ENCODE results near the gene TBX10. TPM values are rescaled to one million over a fixed set of nuclear protein-coding genes. Genes with fewer than 3 reads are reported as not detected.
"Not testable (repeated sequence)": the region's sequence is repeated elsewhere in the genome, so short reads cannot be mapped to it uniquely, and the experiment has no call there.

The TBX10 gene
- not detected in 2 replicates for total RNA-seq (2014; rRNA removed; shearing (Covaris generic))

GRCh38 chr11:67639438-67639859 is at the start of gene TBX10:
Gene TBX10, minus strand, starts transcription at chr11:67639763. Its CDS starts 291 bp downstream, at chr11:67639472.
- no peak for DNase-seq (ENCODE audit: low spot score)
- in situ Hi-C loops (cut with HindIII; ENCODE audit: low sequenced_read_pairs) = no loop called here

GRCh38 chr11:67689178-67689577 is 49.6 kb upstream of the TBX10 start:
- no peak for DNase-seq (ENCODE audit: low spot score)
- in situ Hi-C loops (cut with HindIII; ENCODE audit: low sequenced_read_pairs) = no loop called here

GRCh38 chr11:67687986-67688385 is 48.4 kb upstream of the TBX10 start:
- in situ Hi-C loops (cut with HindIII; ENCODE audit: low sequenced_read_pairs) = no loop called here
- DNase-seq (ENCODE audit: low spot score) = no peak

GRCh38 chr11:67685641-67686332 is 46.2 kb upstream of the TBX10 start:
- DNase-seq (ENCODE audit: low spot score); in situ Hi-C loops (cut with HindIII; ENCODE audit: low sequenced_read_pairs): not testable (repeated sequence)

- in situ Hi-C loops (cut with HindIII; ENCODE audit: low sequenced_read_pairs); DNase-seq (ENCODE audit: low spot score): not testable (repeated sequence)
Observed at GRCh38 chr11:67682126-67683034, 42.8 kb upstream of the TBX10 start.

- no peak for DNase-seq (ENCODE audit: low spot score)
- in situ Hi-C loops (cut with HindIII; ENCODE audit: low sequenced_read_pairs) = no loop called here
Observed at GRCh38 chr11:67680696-67681470, 41.3 kb upstream of the TBX10 start.

- in situ Hi-C loops (cut with HindIII; ENCODE audit: low sequenced_read_pairs) = no loop called here
- DNase-seq (ENCODE audit: low spot score) = no peak
Observed at GRCh38 chr11:67675058-67675747, 35.6 kb upstream of the TBX10 start.

GRCh38 chr11:67674442-67674871 is 34.9 kb upstream of the TBX10 start, which contains the start of gene ALDH3B2:
Gene ALDH3B2, minus strand, starts transcription at chr11:67674623. Its CDS starts 7,688 bp downstream, at chr11:67666935.
- in situ Hi-C loops (cut with HindIII; ENCODE audit: low sequenced_read_pairs) = no loop called here
- DNase-seq (ENCODE audit: low spot score) = no peak

- in situ Hi-C loops (cut with HindIII; ENCODE audit: low sequenced_read_pairs) = no loop called here
- no peak for DNase-seq (ENCODE audit: low spot score)
Observed at GRCh38 chr11:67673902-67674301, 34.3 kb upstream of the TBX10 start.

GRCh38 chr11:67673358-67673757 is 33.8 kb upstream of the TBX10 start:
- in situ Hi-C loops (cut with HindIII; ENCODE audit: low sequenced_read_pairs) = no loop called here
- DNase-seq (ENCODE audit: low spot score) = no peak

- in situ Hi-C loops (cut with HindIII; ENCODE audit: low sequenced_read_pairs) = no loop called here
- DNase-seq (ENCODE audit: low spot score) = no peak
Observed at GRCh38 chr11:67671211-67671520, 31.6 kb upstream of the TBX10 start.

GRCh38 chr11:67670316-67671210 is 31.0 kb upstream of the TBX10 start:
- no peak for DNase-seq (ENCODE audit: low spot score)
- in situ Hi-C loops (cut with HindIII; ENCODE audit: low sequenced_read_pairs) = no loop called here

GRCh38 chr11:67668192-67668551 is 28.6 kb upstream of the TBX10 start:
- in situ Hi-C loops (cut with HindIII; ENCODE audit: low sequenced_read_pairs) = no loop called here

GRCh38 chr11:67667490-67668191 is 28.1 kb upstream of the TBX10 start:
- in situ Hi-C loops (cut with HindIII; ENCODE audit: low sequenced_read_pairs) = no loop called here
- DNase-seq (ENCODE audit: low spot score) = no peak

More at GRCh38 chr11:67668192-67668551, 28.6 kb upstream of the TBX10 start:
- no peak for DNase-seq (ENCODE audit: low spot score)

GRCh38 chr11:67666676-67667489 is 27.3 kb upstream of the TBX10 start:
- in situ Hi-C loops (cut with HindIII; ENCODE audit: low sequenced_read_pairs) = no loop called here
- no peak for DNase-seq (ENCODE audit: low spot score)

- no peak for DNase-seq (ENCODE audit: low spot score)
- in situ Hi-C loops (cut with HindIII; ENCODE audit: low sequenced_read_pairs) = no loop called here
Observed at GRCh38 chr11:67666303-67666645, 26.7 kb upstream of the TBX10 start.

Data from G401 (cell line).